ENCODE data around the gene KLRF2. TPM values are rescaled to one million over a fixed set of nuclear protein-coding genes. Genes with fewer than 3 reads are reported as not detected.

Gene KLRF2
- total RNA-seq, 2 experiments from 2014 or later: not detected

- H4K20me1 ChIP-seq (ENCODE audit: insufficient read depth, low read length): no peaks in the 10 kb centered on the region
- H3K9me2 ChIP-seq (ENCODE audit: insufficient read depth, low read length): no peaks in the 10 kb centered on the region
- H3K27ac ChIP-seq (ENCODE audit: low read depth, low read length, poor library complexity, severe bottlenecking): no peak overlapping the region
- no peaks in the 10 kb centered on the region for H3K79me2 ChIP-seq (ENCODE audit: insufficient read depth, low read depth, low read length)
- TF ChIP-seq EZH2phosphoT487 (IDR thresholded peaks at IDR 0.05; ENCODE audit: borderline replicate concordance, low read depth, low read length) (no peak), CTCF (conservative IDR thresholded peaks at IDR 0.05; ENCODE audit: low read length) (no peak)
- CTCF ChIA-PET (ENCODE audit: unreplicated experiment): interaction anchor here (2.0 kb wide), 1 partner anchor 12 kb away, joined by 6 read pairs; no protein-coding TSS in a partner anchor
- H3K4me2 ChIP-seq (ENCODE audit: low read length): no peak overlapping the region
- BruUV-seq (replicated peaks): no TSS peak
- H3K9me3 ChIP-seq (ENCODE audit: low read length): peaks cover 20% of the 10 kb centered on the region; the same call in 1 of the 2 replicates
- POLR2A ChIA-PET: interaction anchor here (0.6 to 2.1 kb wide), 6 partner anchors 11 to 1279 kb away, joined by 3 to 12 read pairs (median 3); no protein-coding TSS in a partner anchor
- intact Hi-C loops (cut with micrococcal nuclease; ENCODE audit: unreplicated experiment): no loop called here
- no peaks in the 10 kb centered on the region for H3K36me3 ChIP-seq (ENCODE audit: insufficient read depth, low read length)
- H3K4me3 ChIP-seq (ENCODE audit: low read depth, low read length, poor library complexity, severe bottlenecking): no peak overlapping the region
- H3K4me1 ChIP-seq (ENCODE audit: insufficient read depth, low read length, poor library complexity, severe bottlenecking): no peaks in the 10 kb centered on the region
- H2AFZ ChIP-seq (ENCODE audit: low read length): no peak overlapping the region
- DNase-seq (ENCODE audit: low spot score): no peak
These were observed 25.6 kb downstream of the KLRF2 start for GRCh38 chr12:9906873-9907272.

DNA sequence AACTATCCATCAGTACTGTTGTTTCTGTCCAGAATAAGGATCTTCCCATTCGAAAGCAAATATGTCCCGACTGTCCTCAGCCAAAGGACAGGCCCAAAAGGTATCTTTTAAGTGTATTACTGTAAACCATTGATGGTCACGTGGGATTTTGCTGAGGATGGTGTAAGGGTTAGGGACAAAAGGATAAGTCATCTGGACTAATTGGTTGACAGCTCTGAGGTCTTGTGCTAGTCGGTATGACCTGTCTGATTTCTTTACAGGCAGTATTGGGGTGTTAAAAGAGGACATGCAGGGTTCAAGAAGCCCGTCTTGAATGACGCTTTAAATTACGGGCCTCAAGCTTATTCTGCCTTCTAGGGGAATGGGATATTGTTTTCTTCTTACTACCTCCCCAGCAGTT lies 26.5 kb downstream of the KLRF2 start:
- TF ChIP-seq EZH2phosphoT487 (IDR thresholded peaks at IDR 0.05; ENCODE audit: borderline replicate concordance, low read depth, low read length) (no peak), CTCF (conservative IDR thresholded peaks at IDR 0.05; ENCODE audit: low read length) (no peak)
- ChIA-PET CTCF (ENCODE audit: unreplicated experiment) (no interaction called here), POLR2A (interaction anchor here (1.1 kb wide), 1 partner anchor 70 kb away, joined by 3 read pairs; no protein-coding TSS in a partner anchor)
- no peaks in the 10 kb centered on the region for H4K20me1 ChIP-seq (ENCODE audit: insufficient read depth, low read length)
- peaks cover 17% of the 10 kb centered on the region; the same call in 1 of the 2 replicates for H3K9me3 ChIP-seq (ENCODE audit: low read length)
- no peaks in the 10 kb centered on the region for H3K4me1 ChIP-seq (ENCODE audit: insufficient read depth, low read length, poor library complexity, severe bottlenecking)
- no peak overlapping the region for H3K4me2 ChIP-seq (ENCODE audit: low read length)
- no peak for DNase-seq (ENCODE audit: low spot score)
- H3K79me2 ChIP-seq (ENCODE audit: insufficient read depth, low read depth, low read length): no peaks in the 10 kb centered on the region
- no peak overlapping the region for H3K27ac ChIP-seq (ENCODE audit: low read depth, low read length, poor library complexity, severe bottlenecking)
- H3K36me3 ChIP-seq (ENCODE audit: insufficient read depth, low read length): no peaks in the 10 kb centered on the region
- H3K4me3 ChIP-seq (ENCODE audit: low read depth, low read length, poor library complexity, severe bottlenecking): no peak overlapping the region
- H2AFZ ChIP-seq (ENCODE audit: low read length): no peak overlapping the region
- H3K9me2 ChIP-seq (ENCODE audit: insufficient read depth, low read length): no peaks in the 10 kb centered on the region
- intact Hi-C loops (cut with micrococcal nuclease; ENCODE audit: unreplicated experiment): no loop called here
- no TSS peak for BruUV-seq (replicated peaks)

- no peak for TF ChIP-seq EZH2phosphoT487 (IDR thresholded peaks at IDR 0.05; ENCODE audit: borderline replicate concordance, low read depth, low read length)
These were observed 27.1 kb downstream of the KLRF2 start for GRCh38 chr12:9908350-9908749.

More at GRCh38 chr12:9908350-9908749, 27.1 kb downstream of the KLRF2 start:
- no peaks in the 10 kb centered on the region for H4K20me1 ChIP-seq (ENCODE audit: insufficient read depth, low read length)
- no peak overlapping the region for H2AFZ ChIP-seq (ENCODE audit: low read length)
- POLR2A ChIA-PET: no interaction called here
- BruUV-seq (replicated peaks): no TSS peak
- H3K79me2 ChIP-seq (ENCODE audit: insufficient read depth, low read depth, low read length): no peaks in the 10 kb centered on the region
- H3K4me3 ChIP-seq (ENCODE audit: low read depth, low read length, poor library complexity, severe bottlenecking): no peak overlapping the region
- H3K9me3 ChIP-seq (ENCODE audit: low read length): peaks cover 15% of the 10 kb centered on the region; the same call in 1 of the 2 replicates
- intact Hi-C loops (cut with micrococcal nuclease; ENCODE audit: unreplicated experiment): no loop called here
- CTCF ChIA-PET (ENCODE audit: unreplicated experiment): no interaction called here
- no peaks in the 10 kb centered on the region for H3K36me3 ChIP-seq (ENCODE audit: insufficient read depth, low read length)
- no peaks in the 10 kb centered on the region for H3K9me2 ChIP-seq (ENCODE audit: insufficient read depth, low read length)
- no peak for DNase-seq (ENCODE audit: low spot score)
- no peak overlapping the region for H3K27ac ChIP-seq (ENCODE audit: low read depth, low read length, poor library complexity, severe bottlenecking)
- H3K4me1 ChIP-seq (ENCODE audit: insufficient read depth, low read length, poor library complexity, severe bottlenecking): no peaks in the 10 kb centered on the region
- no peak overlapping the region for H3K4me2 ChIP-seq (ENCODE audit: low read length)

All from OCI-LY7 (cell line).